ENCODE data around the gene SCNM1. TPM values are rescaled to one million over a fixed set of nuclear protein-coding genes. Genes with fewer than 3 reads are reported as not detected.
A peak's percentile ranks its signal among the peaks of the same experiment; 100 is the strongest.

SCNM1 gene
- total RNA-seq, 1 donor from 2014 or later = 64.3 TPM

DNA sequence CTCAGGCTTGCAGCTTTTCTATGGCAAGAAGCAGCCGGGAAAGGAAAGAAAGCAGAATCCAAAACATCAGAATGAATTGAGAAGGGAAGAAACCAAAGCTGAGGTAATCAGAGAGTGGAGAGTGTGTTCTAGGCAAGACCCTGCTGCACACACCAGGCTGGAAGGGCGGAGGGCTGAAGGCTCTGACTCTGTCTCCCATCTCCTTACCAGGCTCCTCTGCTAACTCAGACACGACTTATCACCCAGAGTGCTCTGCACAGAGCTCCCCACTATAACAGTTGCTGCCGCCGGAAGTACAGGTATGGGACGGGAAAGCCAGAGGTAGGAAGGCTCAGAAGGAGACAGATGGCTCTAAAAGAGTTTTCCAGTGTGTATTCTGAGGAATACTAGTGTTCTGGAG is 1.2 kb downstream of the SCNM1 start:
- Histone ChIP-seq H3K9ac (ENCODE audit: low read length) (peak overlapping the region; percentile 98), H3K79me2 (ENCODE audit: insufficient read depth, low read length) (peaks cover 41% of the 10 kb centered on the region), H3K4me3 (ENCODE audit: insufficient read depth, low read depth, low read length) (peak overlapping the region; percentile 99), H3K27ac (ENCODE audit: low read depth, low read length) (peak overlapping the region; percentile 91), H3K9me3 (ENCODE audit: insufficient read depth, low read depth, low read length) (no peaks in the 10 kb centered on the region), H3K27me3 (ENCODE audit: insufficient read depth, low read length) (no peaks in the 10 kb centered on the region), H4K20me1 (ENCODE audit: insufficient read depth, low read length) (peaks cover 6% of the 10 kb centered on the region), H3K4me1 (ENCODE audit: insufficient read depth, low read length) (peaks cover 15% of the 10 kb centered on the region), H3K36me3 (ENCODE audit: insufficient read depth, low read length) (no peaks in the 10 kb centered on the region), H3K4me2 (ENCODE audit: low read length) (peak overlapping the region; percentile 95), H2AFZ (ENCODE audit: low read depth, low read length) (no peak overlapping the region)
- no peaks in the 10 kb centered on the region for H3K27me3 Mint-ChIP-seq (ENCODE audit: low read depth, unreplicated experiment)
- no peaks in the 10 kb centered on the region for H3K9me3 Mint-ChIP-seq (ENCODE audit: unreplicated experiment)
- peak overlapping the region; percentile 96 for H3K4me3 Mint-ChIP-seq (ENCODE audit: unreplicated experiment)
- TF ChIP-seq, protein P1, sequence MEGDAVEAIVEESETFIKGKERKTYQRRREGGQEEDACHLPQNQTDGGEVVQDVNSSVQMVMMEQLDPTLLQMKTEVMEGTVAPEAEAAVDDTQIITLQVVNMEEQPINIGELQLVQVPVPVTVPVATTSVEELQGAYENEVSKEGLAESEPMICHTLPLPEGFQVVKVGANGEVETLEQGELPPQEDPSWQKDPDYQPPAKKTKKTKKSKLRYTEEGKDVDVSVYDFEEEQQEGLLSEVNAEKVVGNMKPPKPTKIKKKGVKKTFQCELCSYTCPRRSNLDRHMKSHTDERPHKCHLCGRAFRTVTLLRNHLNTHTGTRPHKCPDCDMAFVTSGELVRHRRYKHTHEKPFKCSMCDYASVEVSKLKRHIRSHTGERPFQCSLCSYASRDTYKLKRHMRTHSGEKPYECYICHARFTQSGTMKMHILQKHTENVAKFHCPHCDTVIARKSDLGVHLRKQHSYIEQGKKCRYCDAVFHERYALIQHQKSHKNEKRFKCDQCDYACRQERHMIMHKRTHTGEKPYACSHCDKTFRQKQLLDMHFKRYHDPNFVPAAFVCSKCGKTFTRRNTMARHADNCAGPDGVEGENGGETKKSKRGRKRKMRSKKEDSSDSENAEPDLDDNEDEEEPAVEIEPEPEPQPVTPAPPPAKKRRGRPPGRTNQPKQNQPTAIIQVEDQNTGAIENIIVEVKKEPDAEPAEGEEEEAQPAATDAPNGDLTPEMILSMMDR (IDR thresholded peaks at IDR 0.05; ENCODE audit: insufficient read depth, low read depth, low read length) = no peak
- no peak for TF ChIP-seq EZH2 (IDR thresholded peaks at IDR 0.05; ENCODE audit: insufficient read depth, low read length)
- H3K27ac Mint-ChIP-seq (ENCODE audit: unreplicated experiment) = peak overlapping the region; percentile 94
- H3K36me3 Mint-ChIP-seq (ENCODE audit: low read depth, unreplicated experiment) = peaks cover 18% of the 10 kb centered on the region
- FAIRE-seq (no peak), DNase-seq (ENCODE audit: low read depth) (no peak)
- H3K4me1 Mint-ChIP-seq (ENCODE audit: low read depth, unreplicated experiment) = peaks cover 11% of the 10 kb centered on the region

- TF ChIP-seq, protein P1 (IDR thresholded peaks at IDR 0.05; ENCODE audit: insufficient read depth, low read depth, low read length) = no peak
- TF ChIP-seq EZH2 (IDR thresholded peaks at IDR 0.05; ENCODE audit: insufficient read depth, low read length) = no peak
Measured at GRCh38 chr1:151171190-151171589, 5.2 kb downstream of the SCNM1 start.

DNA sequence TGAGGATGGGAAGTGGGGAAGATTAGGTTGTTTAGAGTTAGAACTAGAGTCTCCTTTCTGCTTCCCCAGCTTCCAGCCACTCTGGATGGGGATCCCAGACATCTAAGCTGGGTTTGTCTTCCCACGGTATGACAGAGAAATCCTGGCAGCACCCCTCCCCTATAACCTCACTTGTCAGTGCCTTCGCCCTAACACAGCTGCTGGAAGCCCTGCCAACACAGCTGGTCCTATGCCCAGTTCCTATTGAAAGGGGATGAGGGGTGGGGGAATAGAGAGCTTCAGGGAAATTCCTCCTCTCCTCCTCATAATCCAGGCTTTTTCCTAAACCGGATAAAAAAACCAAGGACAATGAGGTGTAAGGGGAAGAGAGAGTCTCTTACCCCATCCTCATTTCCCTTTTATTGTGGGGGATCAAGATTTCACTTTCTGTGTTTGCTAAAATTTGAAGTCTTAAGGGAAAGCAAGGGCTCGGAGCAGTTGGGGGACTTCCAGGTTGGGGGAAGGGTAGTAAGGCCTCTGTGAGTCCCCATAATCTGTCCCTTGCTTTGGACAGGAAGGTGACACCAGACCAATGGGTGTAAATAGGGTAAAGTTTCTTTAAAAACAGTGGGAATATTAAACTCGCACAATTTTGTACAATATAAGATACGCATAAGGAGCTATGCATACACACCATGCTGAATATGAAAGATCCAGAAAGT is 9.2 kb downstream of the SCNM1 start:
- Histone ChIP-seq H3K4me2 (ENCODE audit: low read length) (no peak overlapping the region), H3K9me3 (ENCODE audit: insufficient read depth, low read depth, low read length) (no peaks in the 10 kb centered on the region), H4K20me1 (ENCODE audit: insufficient read depth, low read length) (no peaks in the 10 kb centered on the region), H3K27ac (ENCODE audit: low read depth, low read length) (no peak overlapping the region), H3K79me2 (ENCODE audit: insufficient read depth, low read length) (no peaks in the 10 kb centered on the region), H2AFZ (ENCODE audit: low read depth, low read length) (no peak overlapping the region), H3K9ac (ENCODE audit: low read length) (no peak overlapping the region), H3K4me1 (ENCODE audit: insufficient read depth, low read length) (no peaks in the 10 kb centered on the region), H3K27me3 (ENCODE audit: insufficient read depth, low read length) (no peaks in the 10 kb centered on the region), H3K36me3 (ENCODE audit: insufficient read depth, low read length) (peaks cover 14% of the 10 kb centered on the region), H3K4me3 (ENCODE audit: insufficient read depth, low read depth, low read length) (no peak overlapping the region)
- Mint-ChIP-seq H3K36me3 (ENCODE audit: low read depth, unreplicated experiment) (peaks cover 27% of the 10 kb centered on the region), H3K27me3 (ENCODE audit: low read depth, unreplicated experiment) (no peaks in the 10 kb centered on the region), H3K4me1 (ENCODE audit: low read depth, unreplicated experiment) (no peaks in the 10 kb centered on the region), H3K27ac (ENCODE audit: unreplicated experiment) (no peak overlapping the region), H3K9me3 (ENCODE audit: unreplicated experiment) (no peaks in the 10 kb centered on the region), H3K4me3 (ENCODE audit: unreplicated experiment) (no peak overlapping the region)
- TF ChIP-seq, protein P1 (IDR thresholded peaks at IDR 0.05; ENCODE audit: insufficient read depth, low read depth, low read length) = no peak
- TF ChIP-seq EZH2 (IDR thresholded peaks at IDR 0.05; ENCODE audit: insufficient read depth, low read length) = no peak
- DNase-seq (ENCODE audit: low read depth) = no peak
- FAIRE-seq = no peak

More at GRCh38 chr1:151171190-151171589, 5.2 kb downstream of the SCNM1 start:
- no peaks in the 10 kb centered on the region for H3K9me3 Mint-ChIP-seq (ENCODE audit: unreplicated experiment)
- H3K9ac ChIP-seq (ENCODE audit: low read length) = no peak overlapping the region
- no peak overlapping the region for H3K4me3 ChIP-seq (ENCODE audit: insufficient read depth, low read depth, low read length)
- H3K27ac ChIP-seq (ENCODE audit: low read depth, low read length) = no peak overlapping the region
- H3K27ac Mint-ChIP-seq (ENCODE audit: unreplicated experiment) = peak overlapping the region; percentile 22
- H3K79me2 ChIP-seq (ENCODE audit: insufficient read depth, low read length) = peaks cover 20% of the 10 kb centered on the region
- peaks cover 6% of the 10 kb centered on the region for H3K4me1 Mint-ChIP-seq (ENCODE audit: low read depth, unreplicated experiment)
- no peak overlapping the region for H3K4me2 ChIP-seq (ENCODE audit: low read length)
- H3K4me1 ChIP-seq (ENCODE audit: insufficient read depth, low read length) = peaks cover 7% of the 10 kb centered on the region
- H3K27me3 ChIP-seq (ENCODE audit: insufficient read depth, low read length) = no peaks in the 10 kb centered on the region
- no peak overlapping the region for H2AFZ ChIP-seq (ENCODE audit: low read depth, low read length)
- H3K36me3 Mint-ChIP-seq (ENCODE audit: low read depth, unreplicated experiment) = peaks cover 23% of the 10 kb centered on the region
- H3K36me3 ChIP-seq (ENCODE audit: insufficient read depth, low read length) = peaks cover 7% of the 10 kb centered on the region
- DNase-seq (ENCODE audit: low read depth) (no peak), FAIRE-seq (no peak)
- H3K4me3 Mint-ChIP-seq (ENCODE audit: unreplicated experiment) = peak overlapping the region; percentile 2
- H3K27me3 Mint-ChIP-seq (ENCODE audit: low read depth, unreplicated experiment) = no peaks in the 10 kb centered on the region
- H3K9me3 ChIP-seq (ENCODE audit: insufficient read depth, low read depth, low read length) = no peaks in the 10 kb centered on the region
- H4K20me1 ChIP-seq (ENCODE audit: insufficient read depth, low read length) = peaks cover 6% of the 10 kb centered on the region
